ENCODE data around the gene LRG1.
"Not testable (repeated sequence)": the region's sequence is repeated elsewhere in the genome, so short reads cannot be mapped to it uniquely, and the experiment has no call there.

The LRG1 gene

GRCh38 chr19:4533835-4534424, 5.9 kb downstream of the LRG1 start:
- TF ChIP-seq CTCF (conservative IDR thresholded peaks at IDR 0.05; ENCODE audit: control insufficient read depth, insufficient read depth, low read depth, low read length) = no peak
- DNase-seq (ENCODE audit: low read depth) = no peak

DNA sequence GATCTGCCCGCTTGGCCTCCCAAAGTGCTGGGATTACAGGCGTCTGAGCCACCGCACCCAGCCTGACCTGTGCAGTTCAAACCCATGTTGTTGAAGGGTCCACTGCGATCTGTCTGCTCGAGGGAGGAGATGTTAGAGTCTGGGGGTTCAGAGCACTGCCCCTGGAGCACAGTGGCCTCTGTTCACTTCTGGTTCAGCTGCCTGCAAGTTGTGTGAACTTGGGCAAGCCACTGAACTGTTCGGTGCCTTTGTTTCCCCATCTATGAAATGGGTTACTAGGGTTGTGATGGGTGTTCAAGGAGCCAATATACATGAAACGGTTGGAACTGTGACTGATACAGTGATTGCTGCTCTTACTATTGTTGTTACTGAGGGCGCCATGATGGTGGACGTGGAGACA, 6.5 kb downstream of the LRG1 start:
- TF ChIP-seq CTCF (conservative IDR thresholded peaks at IDR 0.05; ENCODE audit: control insufficient read depth, insufficient read depth, low read depth, low read length) = no peak
- DNase-seq (ENCODE audit: low read depth) = no peak
- H3K4me3 ChIP-seq (ENCODE audit: control insufficient read depth, low read depth, low read length) = no peak overlapping the region

More at GRCh38 chr19:4533835-4534424, 5.9 kb downstream of the LRG1 start:
- no peak overlapping the region for H3K4me3 ChIP-seq (ENCODE audit: control insufficient read depth, low read depth, low read length)

DNA sequence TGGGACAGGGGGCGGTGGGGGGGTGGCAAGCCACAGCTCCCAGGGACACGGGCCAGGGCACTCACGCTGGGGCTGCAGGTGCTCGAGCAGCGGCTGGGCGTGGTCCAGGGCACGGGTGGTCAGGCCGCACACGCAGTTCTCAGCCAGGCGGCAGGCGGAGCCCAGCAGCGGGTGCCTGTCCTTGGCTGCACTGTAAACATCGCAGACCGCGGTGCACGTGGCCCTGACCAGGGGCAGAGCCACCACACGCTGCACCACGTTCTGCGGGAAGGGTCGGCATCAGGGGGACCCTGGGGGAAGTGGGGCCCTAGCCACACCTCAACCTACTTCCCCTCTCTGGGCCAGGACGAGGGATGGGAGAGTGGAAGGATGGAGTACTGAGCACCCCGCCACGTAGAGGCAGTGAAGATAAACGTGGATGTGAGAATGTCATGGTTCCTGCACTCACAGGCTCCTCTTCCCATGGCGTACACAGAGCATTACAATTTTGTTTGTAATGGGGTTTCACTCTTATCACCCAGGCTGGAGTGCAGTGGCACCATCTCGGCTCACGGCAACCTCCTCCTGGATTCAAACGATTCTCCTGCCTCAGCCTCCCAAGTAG, 8.2 kb downstream of the LRG1 start:
- DNase-seq (ENCODE audit: low read depth) = no peak
- no peak for TF ChIP-seq CTCF (conservative IDR thresholded peaks at IDR 0.05; ENCODE audit: control insufficient read depth, insufficient read depth, low read depth, low read length)

GRCh38 chr19:4529924-4530522, 9.8 kb downstream of the LRG1 start:
- DNase-seq (ENCODE audit: low read depth) = no peak
- no peak overlapping the region for H3K4me3 ChIP-seq (ENCODE audit: control insufficient read depth, low read depth, low read length)
- TF ChIP-seq CTCF (conservative IDR thresholded peaks at IDR 0.05; ENCODE audit: control insufficient read depth, insufficient read depth, low read depth, low read length) = no peak

More for the DNA sequence above, 8.2 kb downstream of the LRG1 start:
- H3K4me3 ChIP-seq (ENCODE audit: control insufficient read depth, low read depth, low read length) = no peak overlapping the region

DNA sequence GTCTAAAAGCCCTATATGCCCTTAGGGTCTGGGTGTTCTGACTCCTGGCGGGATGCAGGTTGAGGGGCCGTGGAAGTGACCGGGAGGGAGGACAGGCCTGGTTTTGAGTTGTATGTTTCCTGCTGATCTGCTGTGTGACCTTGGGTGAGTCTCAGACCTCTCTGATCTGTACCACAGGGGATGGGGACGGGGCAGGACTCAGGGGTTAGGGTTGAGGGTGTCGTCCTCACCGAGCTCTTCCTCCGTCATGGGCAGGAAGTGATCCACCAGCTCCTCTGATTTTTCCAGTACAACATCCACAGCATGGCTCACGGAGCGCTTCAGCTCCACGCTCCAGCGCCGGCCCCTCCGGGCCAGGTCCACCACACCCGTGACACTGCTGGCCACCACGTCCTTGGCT, 11.0 kb downstream of the LRG1 start:
- no peak for TF ChIP-seq CTCF (conservative IDR thresholded peaks at IDR 0.05; ENCODE audit: control insufficient read depth, insufficient read depth, low read depth, low read length)
- DNase-seq (ENCODE audit: low read depth) = no peak
- no peak overlapping the region for H3K4me3 ChIP-seq (ENCODE audit: control insufficient read depth, low read depth, low read length)

- not testable (repeated sequence) for H3K4me3 ChIP-seq (ENCODE audit: control insufficient read depth, low read depth, low read length); DNase-seq (ENCODE audit: low read depth)
These were observed 12.5 kb downstream of the LRG1 start for GRCh38 chr19:4527377-4527776.

- DNase-seq (ENCODE audit: low read depth) = no peak
- TF ChIP-seq CTCF (conservative IDR thresholded peaks at IDR 0.05; ENCODE audit: control insufficient read depth, insufficient read depth, low read depth, low read length) = no peak
- H3K4me3 ChIP-seq (ENCODE audit: control insufficient read depth, low read depth, low read length) = no peak overlapping the region
These were observed 14.3 kb downstream of the LRG1 start for GRCh38 chr19:4525563-4526002.
